Panc1 (cell line): ENCODE data around the gene CHSY3. TPM values are rescaled to one million over a fixed set of nuclear protein-coding genes. Genes with fewer than 3 reads are reported as not detected.

Experiments
- ATAC-seq: fragments of 200-7000 bp; cut with Tn5 transposase; 2 replicates; pipeline ENCODE4 v1.9.1; 2020; ENCODE audit warnings: mild to moderate bottlenecking, moderate library complexity
- BruUV-seq: library from RNA; stranded (reverse); fragments of 400-500 nt; replicated peaks from 2 replicates; lab custom pipeline; 2021; lab: Mats Ljungman, UMichigan
- CTCF ChIA-PET: fragments of 300-600 bp; sonication (Branson Sonifier 250); formaldehyde crosslinking; loops from one replicate; lab custom pipeline; 2022; ENCODE audit warnings: antibody characterized with exemption; lab: Charles Lee
- POLR2A ChIA-PET: fragments of 300-600 bp; sonication (Branson Sonifier 250); formaldehyde crosslinking; loops from one replicate; lab custom pipeline; 2022; ENCODE audit warnings: antibody characterized with exemption; lab: Charles Lee
- DNase-seq: peaks from one replicate; pipeline ENCODE4 v3.0.0-alpha.2; 2010; ENCODE audit warnings: low read depth, low spot score
- H3K27ac ChIP-seq: 2 replicates; pipeline ENCODE4 v1.5.1; 2011; ENCODE audit warnings: mild to moderate bottlenecking, low read length, inconsistent platforms
- H3K27me3 ChIP-seq: fragments of 200-500 bp; sonication (Bioruptor generic); 2 replicates; pipeline ENCODE4 v1.6.0; 2014; ENCODE audit warnings: low read length, inconsistent platforms; ENCODE audit not compliant: control insufficient read depth, insufficient read depth
- H3K36me3 ChIP-seq: fragments of 200-500 bp; sonication (Bioruptor generic); 2 replicates; pipeline ENCODE4 v1.5.1; 2014; ENCODE audit warnings: inconsistent platforms, mild to moderate bottlenecking, low read length, moderate library complexity; ENCODE audit not compliant: control insufficient read depth, insufficient read depth
- H3K4me1 ChIP-seq: 2 replicates; pipeline ENCODE4 v1.5.1; 2011; ENCODE audit warnings: inconsistent platforms, mild to moderate bottlenecking, low read length, moderate library complexity; ENCODE audit not compliant: control insufficient read depth, insufficient read depth
- H3K4me3 ChIP-seq, 2 experiments: 2 replicates each; pipeline ENCODE4 v1.5.1; 2011 to 2012; ENCODE audit warnings: low read depth in 2 of 2, low read length in 2 of 2, mild to moderate bottlenecking in 2 of 2, inconsistent platforms in 1 of 2, moderate library complexity in 1 of 2
- H3K9me3 ChIP-seq: fragments of 200-500 bp; sonication (Bioruptor generic); 2 replicates; pipeline ENCODE4 v1.5.1; 2014; ENCODE audit warnings: low read depth, mild to moderate bottlenecking, inconsistent platforms, low read length, moderate library complexity; ENCODE audit not compliant: control insufficient read depth, insufficient read depth
- CTCF ChIP-seq: fragments of 450-650 bp; IDR thresholded peaks from 2 replicates; pipeline ENCODE4 v1.5.1; 2017; ENCODE audit warnings: mild to moderate bottlenecking
- POLR2AphosphoS5 ChIP-seq: IDR thresholded peaks from 2 replicates; pipeline ENCODE4 v1.6.1; 2012; ENCODE audit warnings: mild to moderate bottlenecking, low read depth, low read length, moderate library complexity
- REST ChIP-seq, 2 experiments: IDR thresholded peaks; 2 replicates each; pipeline ENCODE4 v1.6.1; 2011 to 2012; ENCODE audit warnings: low read depth in 2 of 2, control low read depth in 1 of 2, low read length in 1 of 2, mild to moderate bottlenecking in 1 of 2, moderate library complexity in 1 of 2; ENCODE audit not compliant: insufficient read depth in 1 of 2
- SIN3A ChIP-seq: IDR thresholded peaks from 2 replicates; pipeline ENCODE4 v1.6.1; 2012; ENCODE audit warnings: low read depth, mild to moderate bottlenecking, low read length, moderate library complexity, borderline replicate concordance; ENCODE audit not compliant: insufficient read depth
- TCF7L2 ChIP-seq: IDR thresholded peaks from 2 replicates; pipeline ENCODE4 v1.6.1; 2011; ENCODE audit warnings: mild to moderate bottlenecking, low read depth, low read length, inconsistent platforms
- in situ Hi-C: cut with HindIII; loops from 2 replicates; pipeline ENCODE4 v1.10.0; 2016; ENCODE audit warnings: low sequenced_read_pairs, low pct_unique_long_range_greater_than_20kb
- intact Hi-C: fragments of 100-400 bp; cut with micrococcal nuclease; formaldehyde crosslinking; loops from one replicate; pipeline ENCODE4 v1.10.0; 2022; ENCODE audit not compliant: unreplicated experiment
- total RNA-seq: library from RNA; stranded (reverse); gene quantifications from one replicate; pipeline ENCODE4 v1.2.1, GENCODE V29; 2021; ENCODE audit not compliant: unreplicated experiment

CHSY3 gene
- total RNA-seq, 1 experiment from 2014 or later = not detected

- no peak for DNase-seq
- ChIA-PET CTCF (no interaction called here), POLR2A (no interaction called here)
- H3K4me3 ChIP-seq = no peak overlapping the region
- no peak for ATAC-seq
- no peaks in the 10 kb centered on the region for H3K27me3 ChIP-seq
- intact Hi-C loops (no loop called here), in situ Hi-C loops (no loop called here)
- BruUV-seq = no TSS peak
- H3K36me3 ChIP-seq = no peaks in the 10 kb centered on the region
- TF ChIP-seq TCF7L2 (no peak), SIN3A (no peak), CTCF (no peak)
- no peaks in the 10 kb centered on the region for H3K9me3 ChIP-seq
- no peaks in the 10 kb centered on the region for H3K4me1 ChIP-seq
- no peak overlapping the region for H3K27ac ChIP-seq
Measured at GRCh38 chr5:129943936-129944335, 39.7 kb downstream of the CHSY3 start.

- no peak for ATAC-seq
- no TSS peak for BruUV-seq
- no peak overlapping the region for H3K27ac ChIP-seq
- no peak overlapping the region for H3K4me3 ChIP-seq
- no peaks in the 10 kb centered on the region for H3K9me3 ChIP-seq
- intact Hi-C loops = no loop called here
- ChIA-PET CTCF (no interaction called here), POLR2A (no interaction called here)
- DNase-seq = no peak
- no peak for TF ChIP-seq POLR2AphosphoS5
- TF ChIP-seq TCF7L2 = no peak
- TF ChIP-seq SIN3A = no peak
- no peak for TF ChIP-seq REST (IDR thresholded peaks at IDR 0.05; ENCODE audit: insufficient read depth in 1 of 2, low read depth in 2 of 2, low read length in 1 of 2)
- TF ChIP-seq CTCF = no peak
- in situ Hi-C loops = no loop called here
- H3K4me1 ChIP-seq = no peaks in the 10 kb centered on the region
- H3K27me3 ChIP-seq = no peaks in the 10 kb centered on the region
- H3K36me3 ChIP-seq = no peaks in the 10 kb centered on the region
Measured at GRCh38 chr5:129945028-129945427, 40.8 kb downstream of the CHSY3 start.
